ENCODE data around the gene USP21. TPM values are rescaled to one million over a fixed set of nuclear protein-coding genes. Genes with fewer than 3 reads are reported as not detected.

The USP21 gene
- total and polyA plus RNA-seq, 2 donors (not counting 3 experiments of a cell fraction or from before 2014, with no cell fraction given): 19.7 to 29.2 TPM

GRCh38 chr1:161111527-161111926 is 47.8 kb upstream of the USP21 start:
- Histone ChIP-seq H3K9ac (replicated peaks; ENCODE audit: extremely low read depth, insufficient read depth, low read length) (no peak overlapping the region), H3K79me2 (ENCODE audit: control insufficient read depth, insufficient read depth, low read length) (peaks cover 94% of the 10 kb centered on the region), H3K36me3 (ENCODE audit: control insufficient read depth in 2 of 2, extremely low read depth in 1 of 2, insufficient read depth in 2 of 2, low read length in 2 of 2) (no peaks in the 10 kb centered on the region), H3K27ac (ENCODE audit: insufficient read depth, low read depth, low read length) (no peak overlapping the region), H2AFZ (ENCODE audit: low read depth, low read length) (no peak overlapping the region), H3K9me3 (replicated peaks; ENCODE audit: control insufficient read depth, insufficient read depth, low read length) (no peaks in the 10 kb centered on the region), H3K4me3 (replicated peaks in 1 of 3; ENCODE audit: insufficient read depth in 1 of 3, low read depth in 1 of 3, low read length in 3 of 3) (no peak overlapping the region), H3K27me3 (ENCODE audit: control insufficient read depth in 2 of 2, insufficient read depth in 2 of 2, low read length in 2 of 2) (no peaks in the 10 kb centered on the region), H3K4me2 (ENCODE audit: insufficient read depth, low read length) (no peak overlapping the region), H3K9me1 (replicated peaks; ENCODE audit: control insufficient read depth, extremely low read depth, insufficient read depth, low read length) (no peaks in the 10 kb centered on the region), H3K4me1 (ENCODE audit: control insufficient read depth, extremely low read depth, insufficient read depth, low read length) (peaks cover 34% of the 10 kb centered on the region), H4K20me1 (replicated peaks; ENCODE audit: control insufficient read depth, extremely low read depth, insufficient read depth, low read length) (no peaks in the 10 kb centered on the region)
- POLR2A ChIA-PET: no interaction called here
- dilution Hi-C loops (cut with MboI; ENCODE audit: extremely low pct_ligation_motif_present, low sequenced_read_pairs): no loop called here
- intact Hi-C loops (cut with micrococcal nuclease): no loop called here
- CTCF ChIA-PET: interaction anchor here (1.0 to 2.0 kb wide), 3 partner anchors 12 to 115 kb away, joined by 5 to 9 read pairs (median 5); no protein-coding TSS in a partner anchor
- DNase-seq (ENCODE audit: low read depth, low spot score) (no peak), FAIRE-seq (no peak)
- TF ChIP-seq MYC (IDR thresholded peaks at IDR 0.05; ENCODE audit: low read depth, low read length) (no peak), POLR2AphosphoS5 (IDR thresholded peaks at IDR 0.05; ENCODE audit: insufficient read depth, low read depth, low read length) (no peak), POLR2A (IDR thresholded peaks at IDR 0.05; ENCODE audit: low read depth, low read length) (no peak), CTCF (IDR thresholded peaks at IDR 0.05; ENCODE audit: extremely low read depth in 1 of 2, insufficient read depth in 1 of 2, low read depth in 1 of 2, low read length in 2 of 2) (no peak), GATA2 (IDR thresholded peaks at IDR 0.05; ENCODE audit: insufficient read depth, insufficient read length, low read depth, low read length) (no peak), FOS (IDR thresholded peaks at IDR 0.05; ENCODE audit: borderline replicate concordance, insufficient read depth, low read length) (no peak), EZH2 (IDR thresholded peaks at IDR 0.05; ENCODE audit: borderline replicate concordance, low read depth, low read length, severe bottlenecking) (no peak), MAX (IDR thresholded peaks at IDR 0.05; ENCODE audit: insufficient read depth, insufficient read length) (no peak), JUN (IDR thresholded peaks at IDR 0.05; ENCODE audit: borderline replicate concordance, insufficient read depth, insufficient read length, low read depth) (no peak)
- no TSS peak for BruUV-seq (replicated peaks)

All from endothelial cell of umbilical vein (primary cell).